T47D (cell line): ENCODE measurements around the gene HIGD1C.
"Not testable (repeated sequence)": the region's sequence is repeated elsewhere in the genome, so short reads cannot be mapped to it uniquely, and the experiment has no call there.

Source experiments
- DNase-seq, 2 experiments: peaks; one replicate each; pipeline versions ENCODE4 v3.0.0 to v3.0.0-alpha.2; 2011 to 2012; ENCODE audit warnings: low read depth in 1 of 2, low spot score in 1 of 2
- JUND ChIP-seq: IDR thresholded peaks from 2 replicates; pipeline ENCODE4 v1.6.1; 2012; ENCODE audit warnings: low read depth
- in situ Hi-C: cut with HindIII; loops from 2 replicates; pipeline ENCODE4 v1.10.0; 2016; ENCODE audit warnings: low sequenced_read_pairs, low pct_unique_long_range_greater_than_20kb

Gene HIGD1C

DNA sequence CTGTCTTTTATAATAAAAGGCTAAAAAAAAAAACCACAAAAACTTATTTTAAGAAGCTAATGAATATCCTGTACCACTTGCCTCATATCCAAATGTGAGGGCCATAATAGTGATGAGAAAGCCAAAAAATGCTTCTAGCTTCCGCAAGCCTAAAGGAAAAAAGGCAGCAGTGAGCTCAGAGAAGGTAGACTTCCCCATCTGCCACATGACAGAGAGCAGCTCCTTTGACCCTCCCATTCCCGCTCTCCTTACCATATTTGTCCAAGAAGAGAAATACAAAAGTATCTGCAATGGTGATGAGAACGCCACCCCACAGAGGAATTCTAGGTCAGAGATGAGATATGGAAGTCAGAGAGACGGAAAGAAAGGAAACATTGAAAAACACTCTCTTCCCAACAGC, 46.7 kb downstream of the HIGD1C start:
- DNase-seq = no peak
- no peak for TF ChIP-seq JUND
- in situ Hi-C loops = no loop called here

DNA sequence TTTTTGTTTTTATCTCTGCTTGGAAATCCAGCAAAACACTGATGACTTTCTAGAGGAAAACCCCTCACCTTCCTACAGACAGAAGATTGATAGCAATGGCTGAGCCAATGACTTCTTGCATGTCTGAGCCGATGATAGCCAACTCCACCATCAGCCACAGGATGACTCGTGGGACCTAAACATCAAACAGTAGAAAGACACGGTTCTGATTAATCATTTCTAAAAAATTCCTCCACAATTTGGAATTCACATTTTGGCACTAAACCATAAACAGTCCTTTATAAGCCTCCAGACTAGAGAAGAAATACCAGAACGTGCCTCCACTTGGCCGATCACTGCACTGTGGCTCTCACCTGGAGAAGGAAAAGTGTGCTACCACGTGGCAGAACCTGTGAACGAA, 47.9 kb downstream of the HIGD1C start:
- no peak for TF ChIP-seq JUND
- in situ Hi-C loops = no loop called here
- no peak for DNase-seq

DNA sequence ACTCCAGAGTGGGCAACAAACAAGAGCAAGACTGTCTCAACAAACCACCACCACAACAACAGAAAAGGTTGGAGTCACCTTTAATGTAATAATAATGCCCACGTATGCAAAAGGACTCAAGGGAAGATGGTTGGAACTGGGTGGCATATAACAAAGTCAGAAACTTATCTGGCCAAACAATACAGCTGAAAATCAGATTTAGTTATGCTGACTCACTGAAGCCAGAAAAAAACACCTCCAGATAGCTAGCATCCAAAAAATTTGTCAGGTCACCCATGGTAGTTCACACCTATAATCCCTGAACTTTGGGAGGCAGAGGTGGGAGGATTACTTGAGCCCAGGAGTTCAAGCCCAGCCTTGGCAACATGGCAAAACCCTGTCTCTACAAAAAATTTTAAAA, 49.5 kb downstream of the HIGD1C start:
- in situ Hi-C loops = no loop called here
- TF ChIP-seq JUND = no peak
- no peak for DNase-seq

DNA sequence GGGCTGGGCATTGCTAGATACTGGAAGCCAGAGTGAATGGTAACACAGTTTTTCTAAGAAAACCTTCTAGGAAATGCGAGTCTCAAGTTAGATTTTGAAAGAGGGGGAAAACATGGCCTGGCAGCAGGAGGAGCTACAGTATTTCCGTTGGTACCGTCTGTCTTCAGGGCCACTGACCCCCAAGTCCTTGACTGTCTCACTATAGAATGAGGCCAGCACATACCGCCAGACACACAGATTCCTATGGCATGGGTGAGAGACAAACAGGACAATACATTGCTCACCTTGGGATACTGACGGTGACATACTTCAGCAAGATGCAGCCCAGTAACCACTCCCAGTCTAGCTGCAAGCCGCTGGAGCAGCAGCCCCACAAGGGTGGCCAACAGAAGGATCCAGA, 52.2 kb downstream of the HIGD1C start:
- peak in 1 of 2 experiments; percentile 35 for DNase-seq
- no peak for TF ChIP-seq JUND
- in situ Hi-C loops = no loop called here

DNA sequence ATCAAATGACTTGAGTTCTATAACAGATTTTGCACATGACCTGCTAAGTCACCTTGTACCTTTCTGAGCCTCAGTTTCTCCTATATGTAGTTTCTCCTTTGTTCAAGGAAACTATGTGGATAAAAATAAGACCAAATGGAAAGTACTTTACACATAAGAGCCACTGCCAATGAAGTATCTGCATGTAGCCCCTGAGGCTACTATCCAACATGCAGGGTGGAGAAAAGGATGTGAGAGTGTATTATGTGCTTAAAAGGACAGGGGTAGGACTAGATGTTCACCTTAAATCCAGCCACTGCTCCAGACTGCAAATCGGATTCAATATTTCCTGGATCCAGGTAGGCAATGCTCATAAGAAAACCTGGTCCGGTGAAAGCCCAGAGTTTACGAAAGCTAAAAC, 52.7 kb downstream of the HIGD1C start:
- no peak for DNase-seq
- in situ Hi-C loops = no loop called here
- no peak for TF ChIP-seq JUND

DNA sequence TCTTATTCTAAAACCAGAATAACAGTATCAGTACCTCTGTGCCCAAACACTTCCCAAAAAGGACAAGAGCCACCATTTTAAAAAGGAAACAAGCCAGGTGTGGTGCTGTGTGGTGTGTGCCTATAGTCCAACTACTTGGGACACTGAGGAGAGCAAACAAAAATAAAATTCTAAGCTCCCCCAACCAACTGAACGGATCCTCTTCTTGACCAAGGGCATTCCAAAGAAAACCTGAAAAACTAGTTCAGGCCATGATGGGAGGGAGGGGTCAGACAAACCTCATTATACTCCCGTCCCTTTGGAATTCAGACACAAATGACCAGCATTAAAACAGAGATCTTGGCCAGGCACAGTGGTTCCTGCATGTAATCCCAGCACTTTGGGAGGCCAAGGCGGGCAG, 53.3 kb downstream of the HIGD1C start:
- peak; percentile 44 to 98 for DNase-seq
- in situ Hi-C loops = no loop called here
- TF ChIP-seq JUND = peak; percentile 21; the same call in 1 of the 2 replicates

DNA sequence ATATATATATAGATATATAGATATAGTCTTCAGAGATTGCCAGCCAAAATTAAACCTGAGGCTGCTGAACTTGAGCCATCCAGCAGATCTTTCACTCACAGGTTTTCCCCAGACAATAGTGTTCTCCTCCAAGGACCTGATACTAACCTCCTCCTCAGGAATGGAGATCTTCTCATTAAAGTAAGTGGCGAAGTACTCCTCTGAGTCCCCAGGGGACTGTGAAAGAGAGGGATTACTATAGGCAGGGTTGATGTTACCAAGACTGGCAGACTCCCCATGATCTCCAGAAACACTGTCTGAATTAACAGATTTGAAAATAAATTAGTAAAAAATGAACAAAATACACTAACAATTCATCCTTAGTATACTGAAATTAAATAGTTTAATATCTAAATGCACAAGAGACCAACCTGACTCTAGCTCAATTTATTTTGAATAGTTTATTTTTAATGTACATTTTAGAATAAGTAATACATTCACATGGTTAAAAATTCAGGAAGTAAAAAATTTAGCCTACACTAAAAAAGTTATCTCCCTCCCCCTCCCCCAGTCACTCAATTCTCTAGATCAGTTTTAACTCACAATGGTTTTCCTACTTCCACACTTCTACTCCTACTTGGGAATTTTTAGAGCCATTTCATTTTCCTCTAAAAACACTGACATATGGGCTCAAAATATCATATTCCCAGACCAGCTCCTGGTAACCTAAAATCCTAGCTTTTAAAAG, 56.1 kb downstream of the HIGD1C start:
- TF ChIP-seq JUND = no peak
- in situ Hi-C loops = no loop called here
- no peak for DNase-seq

DNA sequence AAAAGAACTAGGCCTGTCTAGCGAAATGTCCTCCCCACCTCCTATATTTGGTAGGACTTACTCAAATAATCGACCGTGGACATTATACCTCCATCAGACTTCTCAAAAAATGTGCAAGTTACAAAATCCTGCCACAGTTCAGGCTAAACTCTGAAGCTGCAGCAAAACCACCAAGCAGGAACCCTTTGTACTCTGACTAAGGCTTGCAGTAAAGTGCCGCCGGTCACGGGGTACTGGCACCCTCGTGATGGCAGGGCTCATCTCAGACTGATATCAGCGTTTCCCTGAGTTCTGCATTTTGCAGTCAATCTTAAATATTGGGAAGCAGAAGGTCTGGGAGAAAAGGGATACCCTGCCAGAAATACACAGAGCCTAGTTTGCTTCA, 56.7 kb downstream of the HIGD1C start:
- TF ChIP-seq JUND = no peak
- no peak for DNase-seq
- in situ Hi-C loops = no loop called here

DNA sequence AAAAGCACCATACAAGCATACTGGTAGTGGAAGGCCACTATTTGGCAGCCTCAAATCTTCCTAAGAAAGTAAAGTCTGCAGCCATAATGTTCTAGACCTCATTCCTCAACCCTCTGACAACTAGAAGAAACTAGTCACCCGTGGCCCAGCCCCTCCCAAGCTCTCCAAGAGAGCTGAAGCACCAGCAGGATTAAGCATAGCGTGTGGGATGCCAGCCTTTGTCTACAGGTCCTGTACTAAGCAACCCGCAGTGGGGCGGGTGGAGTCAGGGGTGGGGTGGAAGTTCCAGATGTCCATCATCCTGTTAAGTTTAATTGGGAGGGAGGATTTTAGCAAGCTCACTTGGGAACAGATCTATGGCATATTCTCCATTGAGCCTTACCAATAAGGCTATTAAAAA, 59.6 kb downstream of the HIGD1C start:
- no peak for DNase-seq
- in situ Hi-C loops = no loop called here
- no peak for TF ChIP-seq JUND

DNA sequence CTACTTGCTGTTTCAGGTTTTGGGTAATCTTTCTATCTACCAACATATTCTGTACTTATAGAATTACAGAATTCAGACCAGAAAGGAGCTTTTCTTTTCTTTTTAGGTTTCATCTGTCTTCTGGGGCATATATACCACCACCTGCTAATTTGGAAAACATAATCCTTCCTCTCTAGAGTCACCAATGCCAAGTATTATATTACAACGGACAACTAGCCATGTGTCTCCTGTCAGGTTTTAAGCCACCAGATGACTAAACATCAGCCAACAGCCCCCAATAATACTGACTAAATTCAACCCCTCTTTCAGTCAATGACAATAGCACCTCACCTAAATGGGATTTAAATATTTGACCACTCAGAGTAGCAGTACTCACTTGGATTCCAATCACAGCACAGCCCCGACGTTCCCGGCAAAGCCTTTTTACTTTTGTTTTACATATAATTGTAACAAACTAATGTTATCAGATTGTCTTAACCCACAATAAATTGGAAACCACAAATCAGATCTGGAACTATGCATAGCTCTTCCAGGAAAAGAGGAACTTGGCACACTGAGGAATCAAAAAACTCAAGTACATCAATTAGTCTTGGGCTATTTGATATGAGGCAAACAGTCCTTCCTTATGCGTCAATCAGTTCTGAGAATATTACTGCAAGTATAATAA, 60.4 kb downstream of the HIGD1C start:
- no peak for TF ChIP-seq JUND
- in situ Hi-C loops = no loop called here
- DNase-seq = no peak

DNA sequence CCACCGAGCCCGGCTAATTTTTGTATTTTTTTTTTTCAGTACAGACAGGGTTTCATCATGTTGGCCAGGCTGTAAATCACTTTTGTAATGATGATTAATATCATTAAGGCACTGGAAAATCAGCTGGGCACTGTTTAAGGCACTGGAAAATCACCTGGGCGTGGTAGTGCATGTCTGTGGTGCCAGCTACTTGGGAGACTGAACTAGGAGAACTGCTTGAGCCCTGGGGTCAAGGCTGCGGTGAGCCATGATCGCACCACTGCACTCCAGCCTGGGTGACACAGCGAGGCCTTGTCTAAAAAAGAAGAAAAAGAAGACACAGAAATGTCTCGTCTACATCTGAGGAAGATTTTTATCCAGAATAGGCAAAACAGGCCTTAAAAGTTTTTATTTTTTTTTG, 61.1 kb downstream of the HIGD1C start:
- DNase-seq = no peak
- no peak for TF ChIP-seq JUND
- in situ Hi-C loops = no loop called here

DNA sequence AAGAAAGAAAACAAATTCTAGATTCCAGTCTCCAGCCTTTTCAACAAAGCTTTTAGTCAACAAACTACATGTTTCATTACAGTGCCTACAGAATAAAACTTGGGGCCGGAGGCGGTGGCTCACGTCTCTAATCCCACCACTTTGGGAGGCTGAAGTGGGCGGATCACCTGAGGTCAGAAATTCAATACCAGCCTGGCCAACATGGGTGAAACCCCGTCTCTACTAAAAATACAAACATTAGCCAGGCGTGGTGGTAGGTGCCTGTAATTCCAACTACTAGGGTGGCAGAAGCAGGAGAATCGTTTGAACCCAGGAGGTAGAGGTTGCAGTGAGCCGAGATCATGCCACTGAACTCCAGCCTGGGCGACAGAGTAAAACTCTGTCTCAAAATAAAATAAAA, 62.1 kb downstream of the HIGD1C start:
- in situ Hi-C loops = not testable (repeated sequence)

DNA sequence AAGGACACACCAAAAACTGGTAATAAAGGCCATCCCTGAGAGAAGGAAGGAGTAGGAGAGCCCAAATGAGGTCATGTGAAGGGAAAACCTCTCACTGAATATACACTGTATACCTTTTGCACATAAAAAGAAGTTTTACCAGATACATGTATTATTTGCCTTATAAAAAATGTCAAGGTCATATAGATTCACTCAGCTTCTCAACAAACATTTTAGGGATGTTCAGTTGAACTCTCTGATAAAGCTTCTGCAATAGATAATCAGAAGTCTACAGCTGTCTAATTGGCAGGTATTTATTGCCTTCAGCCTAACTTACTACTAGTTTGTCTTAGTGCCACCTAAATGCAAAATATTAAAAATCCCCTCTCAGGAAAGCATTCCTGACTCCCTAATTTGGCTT, 65.1 kb downstream of the HIGD1C start:
- no peak for TF ChIP-seq JUND
- DNase-seq = no peak
- in situ Hi-C loops = no loop called here

More for the DNA sequence above, 62.1 kb downstream of the HIGD1C start:
- not testable (repeated sequence) for DNase-seq

DNA sequence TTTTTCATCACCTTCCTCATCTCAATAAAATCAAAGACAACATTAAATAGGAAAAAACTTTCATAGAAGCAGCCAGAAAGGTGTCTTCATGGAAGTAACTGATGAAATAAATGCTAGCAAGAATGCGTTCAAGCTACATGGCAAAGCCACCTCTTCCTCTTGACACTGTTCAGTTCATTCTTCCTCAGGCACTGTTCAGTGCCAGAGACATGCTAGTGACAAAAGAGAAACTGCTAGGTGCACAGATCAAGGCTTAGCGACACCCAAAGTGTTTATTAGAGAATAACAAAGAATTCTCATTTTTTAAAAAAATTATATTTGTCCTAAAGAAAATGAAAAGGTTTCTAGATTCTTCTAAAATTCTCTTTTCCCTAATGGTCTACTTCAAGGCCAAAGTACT, 66.6 kb downstream of the HIGD1C start:
- in situ Hi-C loops = no loop called here
- no peak for DNase-seq
- no peak for TF ChIP-seq JUND
